SHP77 (cell line): ENCODE measurements around the gene FGFRL1.
"Not testable (repeated sequence)": the region's sequence is repeated elsewhere in the genome, so short reads cannot be mapped to it uniquely, and the experiment has no call there.

Source experiments
- DNase-seq, 2 experiments: peaks; one replicate each; lab custom pipeline; 2025; lab: John Stamatoyannopoulos, UW

Gene FGFRL1

GRCh38 chr4:992297-993110 lies 18.9 kb upstream of the FGFRL1 start:
- DNase-seq: no peak

- DNase-seq: peak in 1 of 2 experiments; percentile 17
These were observed 18.1 kb upstream of the FGFRL1 start, which contains the start of gene SLC26A1 for GRCh38 chr4:993111-994029. TSS of gene SLC26A1 (minus strand) at chr4:993404. CDS start at chr4:991703, 1,701 bp downstream.

GRCh38 chr4:995311-996026 lies 16.0 kb upstream of the FGFRL1 start:
- no peak for DNase-seq

- no peak for DNase-seq
These were observed 15.1 kb upstream of the FGFRL1 start for GRCh38 chr4:996030-996996.

- no peak for DNase-seq
These were observed 14.4 kb upstream of the FGFRL1 start for GRCh38 chr4:996997-997374.

- no peak for DNase-seq
These were observed 13.9 kb upstream of the FGFRL1 start for GRCh38 chr4:997375-998071.

- no peak for DNase-seq
These were observed 13.2 kb upstream of the FGFRL1 start for GRCh38 chr4:998096-998691.

GRCh38 chr4:999240-999863 lies 12.1 kb upstream of the FGFRL1 start:
- DNase-seq: not testable (repeated sequence)

GRCh38 chr4:999882-1000425 lies 11.5 kb upstream of the FGFRL1 start:
- DNase-seq: no peak

- no peak for DNase-seq
These were observed 10.7 kb upstream of the FGFRL1 start for GRCh38 chr4:1000686-1001260.

GRCh38 chr4:1001561-1002130 lies 9.8 kb upstream of the FGFRL1 start:
- no peak for DNase-seq

GRCh38 chr4:1002131-1002630 lies 9.2 kb upstream of the FGFRL1 start:
- no peak for DNase-seq

- DNase-seq: no peak
These were observed 8.7 kb upstream of the FGFRL1 start for GRCh38 chr4:1002631-1003251.

GRCh38 chr4:1003271-1004070 lies 8.0 kb upstream of the FGFRL1 start:
- no peak for DNase-seq

GRCh38 chr4:1004071-1004418 lies 7.4 kb upstream of the FGFRL1 start:
- DNase-seq: no peak

- DNase-seq: no peak
These were observed 6.6 kb upstream of the FGFRL1 start for GRCh38 chr4:1004557-1005485.
